Heart left ventricle (tissue), 16 donors: ENCODE data around the gene UBA6. TPM values are rescaled to one million over a fixed set of nuclear protein-coding genes. Genes with fewer than 3 reads are reported as not detected.

Experiments
- ATAC-seq, 4 donors: fragments of 200-7000 bp; cut with Tn5 transposase; one replicate each; pipeline ENCODE4 v1.9.1; 2020 to 2022; ENCODE audit warnings: moderate library complexity in 4 of 4, mild to moderate bottlenecking in 3 of 4, moderate number of reproducible peaks in 1 of 4
- DNase-seq, 5 donors: peaks; one replicate each; pipeline ENCODE4 v3.0.0-alpha.2; 2020
- H3K27ac ChIP-seq, 12 donors: fragments of 200-600 bp; sonication (generic) in 4 of 12; one replicate each; pipeline versions ENCODE4 v1.5.0 to v1.8.0; 2016 to 2022; ENCODE audit warnings: mild to moderate bottlenecking in 2 of 12
- H3K27me3 ChIP-seq, 9 donors: fragments of 200-600 bp; sonication (generic) in 2 of 9; one replicate each; pipeline versions ENCODE4 v1.5.1 to v1.8.0; 2016 to 2022; ENCODE audit warnings: mild to moderate bottlenecking in 3 of 9
- H3K36me3 ChIP-seq, 9 donors: fragments of 200-600 bp; sonication (generic) in 2 of 9; one replicate each; pipeline versions ENCODE4 v1.5.0 to v1.8.0; 2018 to 2022; ENCODE audit warnings: mild to moderate bottlenecking in 2 of 9
- H3K4me1 ChIP-seq, 12 donors: fragments of 200-600 bp; sonication (generic) in 4 of 12; one replicate each; pipeline versions ENCODE4 v1.5.0 to v1.8.0; 2016 to 2022; ENCODE audit warnings: mild to moderate bottlenecking in 3 of 12
- H3K4me3 ChIP-seq, 12 donors: fragments of 200-600 bp; sonication (generic) in 4 of 12; one replicate each; pipeline versions ENCODE4 v1.5.0 to v1.8.0; 2017 to 2022; ENCODE audit warnings: mild to moderate bottlenecking in 9 of 12, moderate library complexity in 4 of 12
- H3K9me3 ChIP-seq, 12 donors: fragments of 200-600 bp; sonication (generic) in 4 of 12; one replicate each; pipeline versions ENCODE4 v1.5.0 to v1.8.0; 2016 to 2022; ENCODE audit warnings: mild to moderate bottlenecking in 1 of 12
- POLR2A ChIP-seq, 2 donors: fragments of 450-650 bp; IDR thresholded peaks; one replicate each; pipeline ENCODE4 v1.6.1; 2017; ENCODE audit warnings: antibody characterized with exemption in 2 of 2, mild to moderate bottlenecking in 2 of 2, moderate library complexity in 2 of 2
- WGBS, 4 donors: extraction: QIAGEN DNeasy Blood & Tissue Kit in 2 of 4; methylation state at CpG; one replicate each; pipeline versions ENCODE4 v1.1.5 to v1.1.7; 2013 to 2018; 5-methylcytosine and 5-hydroxymethylcytosine counted together
- intact Hi-C, 10 donors: fragments of 100-400 bp; cut with DNase I; formaldehyde crosslinking; loops; one replicate each; pipeline versions ENCODE4 v1.11.1 to v1.14.2; 2022
- polyA plus RNA-seq, 2 donors: library from polyadenylated mRNA; stranded (reverse); fragments of 200-250 nt; gene quantifications; one replicate each; pipeline ENCODE4 v1.2.3, GENCODE V29; 2013
- total RNA-seq, 9 donors: library from RNA; depleted of rRNA in 2 of 9; stranded (reverse); fragments of >200 nt in 2 of 9; fragmentation: NEBNext Ultra II Directional in 3 of 9; extraction: Animal tissue kit (Norgen Biotek cat#: 25700) in 3 of 9; gene quantifications; one replicate each; pipeline versions ENCODE4 v1.1.0 to v1.2.4, GENCODE V29; 2016 to 2023
- TF ChIP-seq, protein P1 (sequence below), 12 donors: fragments of 200-600 bp; sonication (generic) in 4 of 12; IDR thresholded peaks; one replicate each; pipeline versions ENCODE4 v1.5.0 to v1.8.0; 2018 to 2022; ENCODE audit warnings: antibody characterized with exemption in 12 of 12, mild to moderate bottlenecking in 5 of 12
- donor health status: ischemic (EF 13 %, LVEDD 7.1; RV severe dilation, severe dysfunction).
- donor health status: healthy with polysubstance abuse.
- donor health status: DM: no; HTN: yes; CAD: no.
- donor health status: DM: no; HTN: no; CAD: no.
- donor health status: ischemic (EF 25% LVEDD 6.9; RV normal size, moderate dysfunction).
- donor health status: ischemic (EF 25% LVEDD 5.7; RV mildly dilated, moderate dysfunction).
- donor health status: healthy.
- donor health status: DM: yes; HTN: yes; CAD: no.
- donor health status: ischemic (EF 35%, LVEDD 5.7; RV mildly dilated, moderate dysfunction).
- donor health status: nonischemic (EF 11% LVEDD 7.7; RV severe dilation, severe dysfunction).
- donor health status: DM: yes; HTN: yes; CAD: no.
- donor health status: PGD.
- donor health status: ischemic (EF 29% LVEDD 5.4; RV normal size, mild dysfunction).
- donor health status: nonischemic (EF 23%, LVEDD 6.1; RV moderate dilation, normal function).

The UBA6 gene
- total and polyA plus RNA-seq, 11 donors = 3.1 to 35.3 (median 19.7) TPM

DNA sequence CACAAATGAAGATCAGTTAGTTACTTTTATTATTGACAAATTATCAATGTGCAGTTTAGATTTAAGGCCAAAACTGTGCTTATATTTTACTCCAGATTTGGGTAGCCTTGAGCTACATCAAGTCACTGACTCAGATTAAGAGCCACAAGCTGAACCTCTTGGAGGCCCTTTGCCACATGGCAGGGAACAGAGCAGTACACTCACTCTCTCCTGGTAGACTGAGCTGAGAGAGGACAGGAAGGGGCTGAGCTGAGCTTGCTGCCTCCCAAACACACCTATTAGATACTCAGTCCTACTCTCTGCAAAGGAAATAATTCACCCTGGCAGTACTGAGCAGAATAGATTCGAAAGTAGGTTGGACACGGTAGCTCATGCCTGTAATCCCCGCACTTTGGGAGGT, 134.6 kb downstream of the UBA6 start:
- no peaks in the 10 kb centered on the region for H3K4me1 ChIP-seq
- ATAC-seq (no peak), DNase-seq (no peak)
- no peaks in the 10 kb centered on the region for H3K36me3 ChIP-seq
- no peak overlapping the region for H3K27ac ChIP-seq
- no peaks in the 10 kb centered on the region for H3K9me3 ChIP-seq
- no peaks in the 10 kb centered on the region for H3K27me3 ChIP-seq
- WGBS, 4 donors = 88 to 94% (median 93%) methylated on average over 3 of the region's 3 CpGs
- TF ChIP-seq, protein P1, sequence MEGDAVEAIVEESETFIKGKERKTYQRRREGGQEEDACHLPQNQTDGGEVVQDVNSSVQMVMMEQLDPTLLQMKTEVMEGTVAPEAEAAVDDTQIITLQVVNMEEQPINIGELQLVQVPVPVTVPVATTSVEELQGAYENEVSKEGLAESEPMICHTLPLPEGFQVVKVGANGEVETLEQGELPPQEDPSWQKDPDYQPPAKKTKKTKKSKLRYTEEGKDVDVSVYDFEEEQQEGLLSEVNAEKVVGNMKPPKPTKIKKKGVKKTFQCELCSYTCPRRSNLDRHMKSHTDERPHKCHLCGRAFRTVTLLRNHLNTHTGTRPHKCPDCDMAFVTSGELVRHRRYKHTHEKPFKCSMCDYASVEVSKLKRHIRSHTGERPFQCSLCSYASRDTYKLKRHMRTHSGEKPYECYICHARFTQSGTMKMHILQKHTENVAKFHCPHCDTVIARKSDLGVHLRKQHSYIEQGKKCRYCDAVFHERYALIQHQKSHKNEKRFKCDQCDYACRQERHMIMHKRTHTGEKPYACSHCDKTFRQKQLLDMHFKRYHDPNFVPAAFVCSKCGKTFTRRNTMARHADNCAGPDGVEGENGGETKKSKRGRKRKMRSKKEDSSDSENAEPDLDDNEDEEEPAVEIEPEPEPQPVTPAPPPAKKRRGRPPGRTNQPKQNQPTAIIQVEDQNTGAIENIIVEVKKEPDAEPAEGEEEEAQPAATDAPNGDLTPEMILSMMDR (IDR thresholded peaks at IDR 0.05) = no peak
- TF ChIP-seq POLR2A (IDR thresholded peaks at IDR 0.05) = no peak
- intact Hi-C loops = no loop called here
- H3K4me3 ChIP-seq = no peak overlapping the region

- DNase-seq (no peak), ATAC-seq (no peak)
- TF ChIP-seq POLR2A (IDR thresholded peaks at IDR 0.05) = no peak
- TF ChIP-seq, protein P1 (IDR thresholded peaks at IDR 0.05) = no peak
- Histone ChIP-seq H3K4me3 (no peak overlapping the region), H3K36me3 (no peaks in the 10 kb centered on the region), H3K9me3 (no peaks in the 10 kb centered on the region), H3K27ac (no peak overlapping the region), H3K4me1 (no peaks in the 10 kb centered on the region), H3K27me3 (no peaks in the 10 kb centered on the region)
- intact Hi-C loops = no loop called here
These were observed 135.7 kb downstream of the UBA6 start for GRCh38 chr4:67565284-67565683.

Other genes starting within 250 kb of the UBA6 start
- 10 to 100 TPM in 4 of 9 donors, 1 to 10 TPM in 5; 5.9 to 16.7 (median 9.0) TPM for gene CENPC, start 155.7 kb downstream of the UBA6 start, total RNA-seq
- 1 to 10 TPM; 2.6 to 3.1 TPM for gene CENPC, start 155.7 kb downstream of the UBA6 start, polyA plus RNA-seq
- gene STAP1, start 142.4 kb downstream of the UBA6 start, total RNA-seq = 1 to 10 TPM in 1 of 9 donors, not detected in 8; 1.1 TPM
- gene STAP1, start 142.4 kb downstream of the UBA6 start, polyA plus RNA-seq = not detected
- not detected for gene GNRHR, start 53.2 kb upstream of the UBA6 start, total RNA-seq
- not detected for gene GNRHR, start 53.2 kb upstream of the UBA6 start, polyA plus RNA-seq
- not detected for gene TMPRSS11D, start 182.8 kb upstream of the UBA6 start, total RNA-seq
- not detected for gene TMPRSS11D, start 182.8 kb upstream of the UBA6 start, polyA plus RNA-seq